Suprapubic skin (tissue), 4 donors: ENCODE data around the gene GRB10.

ENCODE experiments used
- CTCF ChIP-seq, 2 donors: fragments of 200-600 bp in 1 of 2; fragments of 450-650 bp in 1 of 2; sonication (generic) in 1 of 2; IDR thresholded peaks; one replicate each; pipeline ENCODE4 v1.5.1; 2016 to 2019; ENCODE audit warnings: antibody characterized with exemption in 2 of 2, mild to moderate bottlenecking in 1 of 2, moderate library complexity in 1 of 2
- EP300 ChIP-seq: sonication (generic); formaldehyde crosslinking; IDR thresholded peaks from one replicate; pipeline ENCODE4 v1.6.1; 2017; ENCODE audit warnings: antibody characterized with exemption
- POLR2A ChIP-seq, 2 donors: fragments of 450-650 bp; IDR thresholded peaks; one replicate each; pipeline ENCODE4 v1.6.1; 2017; ENCODE audit warnings: antibody characterized with exemption in 2 of 2, mild to moderate bottlenecking in 2 of 2, moderate library complexity in 2 of 2
- POLR2AphosphoS5 ChIP-seq, 3 donors: sonication (generic); formaldehyde crosslinking; IDR thresholded peaks; one replicate each; pipeline ENCODE4 v1.6.1; 2017; ENCODE audit warnings: antibody characterized with exemption in 3 of 3

- TF ChIP-seq CTCF (IDR thresholded peaks at IDR 0.05) (no peak), POLR2A (IDR thresholded peaks at IDR 0.05) (no peak), EP300 (no peak), POLR2AphosphoS5 (IDR thresholded peaks at IDR 0.05) (no peak)
Observed at GRCh38 chr7:50818324-50818723, 35.6 kb upstream of the GRB10 start.
